Activated CD8-positive, alpha-beta T cell treated with anti-CD3 and anti-CD28 coated beads for 36 hours (primary cell): Measurements from ENCODE around the gene ESCO1. TPM values are rescaled to one million over a fixed set of nuclear protein-coding genes. Genes with fewer than 3 reads are reported as not detected.

Experiments used
- ATAC-seq: fragments of 200-7000 bp; cut with Tn5 transposase; one replicate; pipeline ENCODE4 v1.10.0; 2021; ENCODE audit warnings: mild to moderate bottlenecking, moderate library complexity
- CTCF ChIA-PET: fragments of 350-600 bp; sonication (Branson Sonifier 250); formaldehyde crosslinking; loops from one replicate; lab custom pipeline; 2021; ENCODE audit warnings: antibody characterized with exemption; lab: Charles Lee
- POLR2A ChIA-PET: fragments of 350-600 bp; sonication (Branson Sonifier 250); formaldehyde crosslinking; loops from one replicate; lab custom pipeline; 2021; ENCODE audit warnings: antibody characterized with exemption; lab: Charles Lee
- DNase-seq: peaks from one replicate; pipeline ENCODE4 v3.0.0-alpha.2; 2020
- H3K27ac Mint-ChIP-seq: one replicate; pipeline ENCODE4 v1.8.0; 2021; ENCODE audit warnings: mild to moderate bottlenecking, mixed read lengths
- H3K27me3 Mint-ChIP-seq: one replicate; pipeline ENCODE4 v1.8.0; 2021; ENCODE audit warnings: mixed read lengths
- H3K36me3 Mint-ChIP-seq: one replicate; pipeline ENCODE4 v1.8.0; 2021; ENCODE audit warnings: low read depth, mixed read lengths
- H3K4me1 Mint-ChIP-seq: one replicate; pipeline ENCODE4 v1.8.0; 2021; ENCODE audit warnings: low read depth, mixed read lengths
- H3K4me3 Mint-ChIP-seq: one replicate; pipeline ENCODE4 v1.8.0; 2021; ENCODE audit warnings: mild to moderate bottlenecking, moderate library complexity, mixed read lengths
- H3K9me3 Mint-ChIP-seq: one replicate; pipeline ENCODE4 v1.8.0; 2021; ENCODE audit warnings: mixed read lengths
- intact Hi-C: fragments of 100-400 bp; cut with micrococcal nuclease; formaldehyde crosslinking; loops from one replicate; pipeline ENCODE4 v1.10.0; 2022
- total RNA-seq, 2 experiments: library from RNA; stranded (reverse); gene quantifications; one replicate each; pipeline ENCODE4 v1.2.3, GENCODE V29; 2021
- TF ChIP-seq, protein P1 (sequence below): fragments of 200-600 bp; IDR thresholded peaks from one replicate; pipeline ENCODE4 v1.8.0; 2022; ENCODE audit warnings: antibody characterized with exemption, mild to moderate bottlenecking

ESCO1 gene
- total RNA-seq, 2 experiments from 2014 or later, result 21.8 to 23.1 TPM

DNA sequence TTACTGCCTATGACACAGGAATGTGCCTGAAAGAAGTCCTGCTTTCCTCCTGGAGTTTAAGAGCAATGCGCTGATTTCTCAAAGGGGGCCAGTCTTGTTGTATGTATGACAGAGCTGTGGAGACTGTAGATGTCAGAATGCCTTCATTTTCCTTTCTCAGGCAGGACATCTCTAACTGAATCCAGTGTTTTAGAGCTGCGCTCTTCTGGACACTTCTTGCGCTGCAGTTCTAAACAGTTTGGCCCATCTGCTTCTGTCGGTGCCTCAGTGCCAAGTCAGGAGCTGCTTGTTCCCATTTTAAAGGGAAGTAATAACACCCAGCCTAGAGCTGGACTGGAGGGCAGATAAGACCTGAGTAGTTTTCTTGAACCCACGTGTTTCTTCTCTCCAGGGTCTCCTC, 91.4 kb downstream of the ESCO1 start:
- Mint-ChIP-seq H3K36me3 (peaks cover 15% of the 10 kb centered on the region), H3K4me3 (no peak overlapping the region), H3K27me3 (no peaks in the 10 kb centered on the region), H3K27ac (no peak overlapping the region), H3K9me3 (peaks cover 2% of the 10 kb centered on the region), H3K4me1 (no peaks in the 10 kb centered on the region)
- intact Hi-C loops, result no loop called here
- ATAC-seq, result no peak
- TF ChIP-seq, protein P1, sequence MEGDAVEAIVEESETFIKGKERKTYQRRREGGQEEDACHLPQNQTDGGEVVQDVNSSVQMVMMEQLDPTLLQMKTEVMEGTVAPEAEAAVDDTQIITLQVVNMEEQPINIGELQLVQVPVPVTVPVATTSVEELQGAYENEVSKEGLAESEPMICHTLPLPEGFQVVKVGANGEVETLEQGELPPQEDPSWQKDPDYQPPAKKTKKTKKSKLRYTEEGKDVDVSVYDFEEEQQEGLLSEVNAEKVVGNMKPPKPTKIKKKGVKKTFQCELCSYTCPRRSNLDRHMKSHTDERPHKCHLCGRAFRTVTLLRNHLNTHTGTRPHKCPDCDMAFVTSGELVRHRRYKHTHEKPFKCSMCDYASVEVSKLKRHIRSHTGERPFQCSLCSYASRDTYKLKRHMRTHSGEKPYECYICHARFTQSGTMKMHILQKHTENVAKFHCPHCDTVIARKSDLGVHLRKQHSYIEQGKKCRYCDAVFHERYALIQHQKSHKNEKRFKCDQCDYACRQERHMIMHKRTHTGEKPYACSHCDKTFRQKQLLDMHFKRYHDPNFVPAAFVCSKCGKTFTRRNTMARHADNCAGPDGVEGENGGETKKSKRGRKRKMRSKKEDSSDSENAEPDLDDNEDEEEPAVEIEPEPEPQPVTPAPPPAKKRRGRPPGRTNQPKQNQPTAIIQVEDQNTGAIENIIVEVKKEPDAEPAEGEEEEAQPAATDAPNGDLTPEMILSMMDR, result no peak
- ChIA-PET POLR2A (no interaction called here), CTCF (interaction anchor here (1.2 kb wide), 1 partner anchor 20 kb away, joined by 3 read pairs; no protein-coding TSS in a partner anchor)
- no peak for DNase-seq

DNA sequence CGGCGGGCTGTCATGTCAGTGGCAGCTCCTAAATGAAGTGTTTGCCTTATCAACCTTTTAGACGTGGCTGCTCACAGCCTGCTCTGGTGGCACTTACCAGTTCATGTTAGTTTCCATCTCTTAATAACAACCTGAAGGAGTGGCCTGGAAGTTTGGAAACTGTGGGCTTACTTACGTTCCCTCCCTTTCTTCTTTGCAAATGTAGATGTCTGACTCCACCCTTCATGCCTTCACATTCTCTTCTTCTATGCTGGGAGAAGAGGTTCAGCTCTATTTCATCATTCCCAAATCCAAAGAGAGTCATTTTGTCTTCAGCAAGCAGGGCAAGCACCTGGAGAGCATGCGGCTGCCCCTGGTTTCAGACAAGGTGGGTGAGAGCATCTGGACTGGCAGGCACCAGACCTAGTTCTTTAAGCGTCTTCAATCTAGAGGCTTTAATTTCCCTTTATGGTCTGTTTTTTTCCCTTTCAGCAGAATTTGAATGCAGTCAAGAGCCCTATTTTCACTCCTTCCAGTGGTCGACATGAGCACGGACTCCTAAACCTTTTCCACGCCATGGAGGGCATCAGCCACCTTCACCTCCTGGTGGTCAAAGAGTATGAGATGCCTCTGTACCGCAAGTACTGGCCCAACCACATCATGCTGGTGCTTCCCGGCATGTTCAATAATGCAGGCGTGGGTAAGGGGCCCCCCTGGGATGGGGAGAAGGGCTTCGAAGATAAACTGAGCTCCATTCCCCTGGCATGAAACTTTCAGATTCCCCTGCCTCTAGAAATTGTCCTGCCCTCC, 92.4 kb downstream of the ESCO1 start:
- no peaks in the 10 kb centered on the region for H3K4me1 Mint-ChIP-seq
- ChIA-PET POLR2A (no interaction called here), CTCF (interaction anchor here (1.2 kb wide), 1 partner anchor 19 kb away, joined by 3 read pairs; no protein-coding TSS in a partner anchor)

DNA sequence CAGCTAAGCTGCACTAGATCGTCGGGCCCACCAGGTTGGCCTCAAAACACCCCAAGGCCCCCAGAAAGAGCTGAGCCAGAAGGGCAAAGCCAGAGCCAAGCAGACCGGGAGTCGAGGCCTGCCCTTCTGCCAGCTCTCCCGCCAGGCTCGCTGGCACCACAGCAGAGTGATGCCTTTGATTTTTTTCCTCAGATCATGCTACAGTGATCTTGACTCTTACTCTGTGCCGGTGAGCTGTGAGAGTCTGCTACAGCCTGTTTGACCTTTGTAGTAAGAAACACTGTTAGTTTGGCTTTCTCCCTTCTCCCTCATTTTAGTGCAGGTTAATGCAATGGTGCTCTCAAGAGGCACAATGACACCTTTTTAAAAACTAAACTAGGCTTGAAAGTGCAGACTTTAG, 97.8 kb downstream of the ESCO1 start:
- H3K36me3 Mint-ChIP-seq, result no peaks in the 10 kb centered on the region
- no peak overlapping the region for H3K27ac Mint-ChIP-seq
- intact Hi-C loops, result no loop called here
- ChIA-PET POLR2A (no interaction called here), CTCF (interaction anchor here (1.4 kb wide), 1 partner anchor 13 kb away, joined by 4 read pairs; no protein-coding TSS in a partner anchor)
- DNase-seq (no peak), ATAC-seq (no peak)
- H3K27me3 Mint-ChIP-seq, result peaks cover 1% of the 10 kb centered on the region
- H3K4me3 Mint-ChIP-seq, result no peak overlapping the region
- TF ChIP-seq, protein P1, result no peak
- H3K9me3 Mint-ChIP-seq, result no peaks in the 10 kb centered on the region
- H3K4me1 Mint-ChIP-seq, result no peaks in the 10 kb centered on the region

More for the DNA sequence above, 92.4 kb downstream of the ESCO1 start:
- H3K27me3 Mint-ChIP-seq, result no peaks in the 10 kb centered on the region
- H3K9me3 Mint-ChIP-seq, result peaks cover 2% of the 10 kb centered on the region
- peaks cover 9% of the 10 kb centered on the region for H3K36me3 Mint-ChIP-seq
- TF ChIP-seq, protein P1, result no peak
- no peak for ATAC-seq
- no peak overlapping the region for H3K27ac Mint-ChIP-seq
- no peak for DNase-seq
- intact Hi-C loops, result no loop called here
- H3K4me3 Mint-ChIP-seq, result no peak overlapping the region

DNA sequence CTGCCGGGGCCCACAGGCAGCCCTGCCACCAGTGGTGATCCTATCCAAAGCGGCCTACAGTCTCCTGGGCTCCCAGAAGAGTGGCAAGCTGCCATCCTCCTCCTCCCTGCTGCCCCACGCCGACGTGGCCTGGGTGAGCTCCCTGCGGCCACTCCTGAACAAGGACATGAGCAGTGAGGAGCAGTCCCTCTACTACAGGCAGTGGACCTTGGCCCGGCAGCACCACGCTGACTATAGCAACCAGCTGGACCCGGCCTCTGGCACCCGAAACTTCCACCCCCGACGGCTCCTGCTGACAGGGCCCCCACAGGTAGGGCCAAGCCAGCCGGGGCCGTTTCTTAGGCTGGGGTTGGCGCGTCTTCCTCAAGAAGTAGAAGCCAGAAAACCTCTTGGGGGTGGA, 100.5 kb downstream of the ESCO1 start:
- ATAC-seq (no peak), DNase-seq (no peak)
- Mint-ChIP-seq H3K4me3 (no peak overlapping the region), H3K9me3 (no peaks in the 10 kb centered on the region), H3K27ac (no peak overlapping the region), H3K27me3 (peaks cover 1% of the 10 kb centered on the region), H3K4me1 (no peaks in the 10 kb centered on the region), H3K36me3 (no peaks in the 10 kb centered on the region)
- TF ChIP-seq, protein P1, result no peak
- CTCF ChIA-PET, result no interaction called here
- POLR2A ChIA-PET, result no interaction called here
- intact Hi-C loops, result no loop called here

DNA sequence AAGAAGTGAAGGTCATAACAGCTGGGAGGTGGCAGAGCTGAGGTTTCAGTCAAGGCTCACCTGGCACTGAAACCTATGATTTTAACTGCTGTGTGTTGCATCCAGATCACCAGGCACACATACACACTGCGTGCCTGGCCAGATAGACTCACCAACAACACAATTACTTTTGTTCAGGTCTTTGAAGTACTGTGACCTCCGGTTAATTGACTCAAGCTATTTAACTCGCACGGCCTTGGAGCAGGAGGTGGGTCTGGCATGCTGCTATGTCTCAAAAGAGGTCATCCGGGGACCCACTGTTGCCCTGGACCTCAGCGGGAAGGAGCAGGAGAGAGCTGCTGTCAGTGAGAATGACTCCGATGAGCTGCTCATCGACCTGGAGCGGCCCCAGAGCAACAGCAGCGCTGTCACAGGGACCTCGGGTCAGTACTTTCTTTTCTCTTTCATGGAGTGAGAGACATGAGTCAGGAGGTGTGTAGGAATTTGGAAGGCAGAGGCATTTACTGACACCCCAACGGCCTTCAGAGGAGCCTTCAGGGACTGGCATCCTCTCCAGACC, 104.1 kb downstream of the ESCO1 start:
- H3K4me3 Mint-ChIP-seq, result no peak overlapping the region
- DNase-seq (no peak), ATAC-seq (no peak)
- peaks cover 1% of the 10 kb centered on the region for H3K27me3 Mint-ChIP-seq
- no peak overlapping the region for H3K27ac Mint-ChIP-seq
- CTCF ChIA-PET, result interaction anchor here (0.8 to 1.1 kb wide), 2 partner anchors 9 to 11 kb away, joined by 3 to 4 read pairs; no protein-coding TSS in a partner anchor
- H3K9me3 Mint-ChIP-seq, result no peaks in the 10 kb centered on the region
- no peaks in the 10 kb centered on the region for H3K4me1 Mint-ChIP-seq
- POLR2A ChIA-PET, result interaction anchor here (0.5 kb wide), 1 partner anchor 119 kb away, joined by 3 read pairs; no protein-coding TSS in a partner anchor
- TF ChIP-seq, protein P1, result no peak
- H3K36me3 Mint-ChIP-seq, result no peaks in the 10 kb centered on the region
- intact Hi-C loops, result no loop called here
